NCI-H1092 (cell line): Measurements from ENCODE around the gene DCLK1.

Experiments
- DNase-seq: peaks from one replicate; lab custom pipeline; 2025; lab: John Stamatoyannopoulos, UW

Gene DCLK1

DNA sequence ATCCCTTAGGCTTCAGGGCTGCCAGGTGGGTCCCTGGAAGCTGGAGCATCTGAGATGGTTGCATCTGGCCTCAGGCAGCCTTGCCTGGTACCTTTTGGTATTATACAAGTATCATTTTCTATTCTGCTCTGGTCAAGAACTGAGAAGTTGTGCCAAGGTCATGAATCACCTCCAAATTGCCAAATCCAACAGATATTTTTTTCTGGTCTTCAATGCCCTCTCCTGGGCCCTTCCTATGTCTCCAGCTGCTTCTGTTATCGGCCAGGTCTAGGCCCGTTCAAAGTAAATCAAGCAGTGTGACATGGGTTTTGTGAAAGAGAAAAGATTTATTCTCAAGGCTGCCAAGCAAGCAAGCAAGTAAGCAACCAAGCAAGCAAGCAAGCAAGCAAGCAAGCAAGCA, 383.6 kb downstream of the DCLK1 start:
- no peak for DNase-seq

GRCh38 chr13:35744566-35745178, 386.5 kb downstream of the DCLK1 start:
- no peak for DNase-seq

DNA sequence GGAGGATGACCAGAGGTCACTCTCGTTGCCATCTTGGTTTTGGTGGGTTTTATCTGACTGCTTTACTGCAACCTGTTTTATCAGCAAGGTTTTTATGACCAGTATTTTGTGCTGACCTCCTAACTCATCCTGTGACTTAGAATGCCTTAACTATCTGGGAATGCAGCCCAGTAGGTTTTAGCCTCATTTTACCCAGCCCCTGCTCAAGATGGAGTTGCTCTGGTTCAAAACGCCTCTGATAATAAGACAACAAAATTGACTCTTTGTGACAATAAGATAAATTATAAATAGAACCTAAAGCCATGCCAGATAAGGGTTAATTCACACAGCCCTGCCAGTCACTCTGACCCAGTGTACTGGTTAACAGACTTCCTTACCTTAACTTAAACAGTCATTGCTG, 387.0 kb downstream of the DCLK1 start:
- no peak for DNase-seq

DNA sequence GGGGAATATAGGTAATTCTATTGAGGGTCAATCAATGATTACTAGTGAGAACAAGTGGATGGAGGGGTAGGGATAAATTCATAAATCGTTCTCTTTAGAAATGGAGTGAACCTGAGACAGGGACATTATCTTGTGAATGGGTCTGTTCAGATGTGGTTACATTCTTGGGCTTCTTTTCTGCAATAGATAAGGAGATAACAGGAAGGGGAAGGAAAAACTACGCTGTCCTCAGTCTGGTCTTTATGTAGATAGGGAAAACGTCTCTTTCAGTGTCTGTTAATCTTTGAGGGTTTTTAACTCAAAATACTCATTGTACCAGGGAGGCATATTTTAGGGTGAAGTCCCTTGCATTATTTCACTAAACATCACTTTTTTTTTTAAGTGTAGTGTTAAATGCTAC, 388.0 kb downstream of the DCLK1 start:
- no peak for DNase-seq

DNA sequence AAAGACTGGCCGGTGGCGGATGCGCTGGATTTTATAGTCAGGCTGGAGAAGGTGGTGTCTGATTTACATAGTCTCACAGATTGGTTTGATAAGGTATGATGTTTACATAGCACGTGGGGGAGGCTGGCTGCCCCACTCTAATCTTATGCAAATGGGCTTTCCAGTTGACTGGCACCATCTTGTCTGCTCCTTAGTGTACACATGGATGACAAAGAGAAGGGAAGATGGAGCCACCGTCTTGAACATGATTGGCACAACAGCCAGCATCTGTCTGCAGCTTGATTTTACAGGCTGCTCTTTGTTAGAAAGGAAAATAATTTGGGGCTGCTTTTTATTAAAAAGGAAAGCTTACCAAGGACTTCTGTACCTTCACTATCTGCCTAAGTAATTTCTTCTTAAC, 389.5 kb downstream of the DCLK1 start:
- no peak for DNase-seq

DNA sequence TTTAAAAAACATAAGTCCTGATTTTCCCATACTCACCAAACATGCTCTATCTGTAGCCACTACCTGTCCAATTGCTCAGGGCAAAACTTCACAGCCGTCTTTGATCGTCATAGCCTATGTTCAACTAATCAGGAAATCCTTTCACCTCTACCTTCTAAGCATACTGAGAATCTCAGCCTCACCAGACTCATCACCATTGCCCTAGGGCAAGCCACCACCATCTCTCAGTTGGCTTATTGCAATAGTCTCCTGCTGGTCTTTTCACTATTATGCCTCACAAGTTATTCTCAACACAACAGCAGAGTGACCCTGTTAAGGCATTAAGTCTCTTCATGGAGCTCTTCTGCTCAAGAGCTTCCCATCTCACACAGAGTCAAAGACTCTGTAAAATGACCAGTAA, 394.3 kb downstream of the DCLK1 start:
- DNase-seq: no peak

DNA sequence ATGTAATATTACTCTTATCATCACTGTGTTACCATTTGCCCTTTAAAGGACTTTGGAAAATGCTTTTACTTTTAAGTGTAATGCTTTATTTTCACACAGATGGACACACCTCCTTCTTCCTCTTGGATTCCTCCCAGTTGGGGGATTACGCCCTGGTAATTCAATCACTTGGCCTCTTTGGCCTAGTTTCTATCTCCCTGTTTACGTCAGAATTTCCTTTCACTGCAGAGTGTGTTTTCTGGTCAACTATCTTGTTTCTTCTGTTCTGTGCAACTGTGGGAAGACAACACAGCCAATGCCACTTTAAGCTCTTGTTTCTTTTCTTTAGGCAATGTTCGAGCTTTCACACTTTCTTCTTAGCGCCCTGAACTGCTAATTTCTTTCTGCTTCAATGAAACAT, 397.4 kb downstream of the DCLK1 start:
- DNase-seq: no peak

DNA sequence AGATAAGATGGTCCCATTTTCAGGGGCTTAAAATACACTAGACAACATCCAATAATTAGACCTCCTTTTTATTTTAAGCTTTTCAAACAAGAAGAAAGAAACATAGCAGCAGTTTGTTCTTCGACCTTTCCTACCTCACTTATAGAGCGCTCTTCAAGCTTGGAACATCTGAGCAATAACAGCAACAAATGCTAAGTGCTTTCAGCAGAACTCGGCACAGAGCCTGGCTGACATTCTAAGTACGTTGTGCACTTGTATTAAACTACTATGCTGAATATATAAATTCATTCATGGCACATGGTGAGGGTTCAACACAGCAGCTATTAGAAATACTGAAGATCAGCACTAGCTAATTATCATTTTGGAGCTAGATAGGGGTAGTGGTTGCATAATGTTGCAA, 398.6 kb downstream of the DCLK1 start:
- no peak for DNase-seq

- no peak for DNase-seq
Measured at GRCh38 chr13:35731471-35731870, 399.7 kb downstream of the DCLK1 start.

DNA sequence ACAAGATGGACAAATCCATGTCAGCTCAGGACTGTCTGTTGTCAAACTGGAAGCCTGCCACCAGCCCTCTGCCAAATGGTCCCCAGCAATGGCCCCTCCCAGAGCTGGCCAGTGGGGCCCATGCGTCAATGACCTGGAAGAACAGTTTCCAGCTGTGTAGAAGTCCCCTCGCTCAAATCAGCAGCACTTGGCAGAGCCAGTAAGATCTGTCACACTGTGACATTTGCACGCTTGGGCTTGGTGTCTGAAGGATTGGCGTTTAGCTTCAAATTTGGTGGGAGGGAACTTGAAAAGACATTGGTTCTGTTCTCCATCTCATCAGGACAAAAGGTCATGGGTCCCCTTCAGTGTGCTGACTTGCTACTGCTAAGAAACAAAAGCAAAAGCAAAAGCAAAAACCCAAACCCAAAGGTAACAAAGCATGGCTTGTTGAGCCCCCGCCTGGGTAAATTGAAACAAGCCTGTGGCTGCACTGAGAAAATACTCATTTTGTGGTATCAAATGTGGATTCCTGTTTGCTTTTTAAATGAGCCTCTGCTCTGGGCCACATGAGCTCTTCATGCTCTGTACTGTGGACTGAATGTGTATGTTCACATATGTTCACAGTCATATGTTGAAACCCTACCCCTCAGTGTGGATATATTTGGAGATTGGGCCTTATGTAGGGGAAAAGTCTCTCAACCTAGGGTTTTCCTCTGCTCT, 401.1 kb downstream of the DCLK1 start:
- no peak for DNase-seq

DNA sequence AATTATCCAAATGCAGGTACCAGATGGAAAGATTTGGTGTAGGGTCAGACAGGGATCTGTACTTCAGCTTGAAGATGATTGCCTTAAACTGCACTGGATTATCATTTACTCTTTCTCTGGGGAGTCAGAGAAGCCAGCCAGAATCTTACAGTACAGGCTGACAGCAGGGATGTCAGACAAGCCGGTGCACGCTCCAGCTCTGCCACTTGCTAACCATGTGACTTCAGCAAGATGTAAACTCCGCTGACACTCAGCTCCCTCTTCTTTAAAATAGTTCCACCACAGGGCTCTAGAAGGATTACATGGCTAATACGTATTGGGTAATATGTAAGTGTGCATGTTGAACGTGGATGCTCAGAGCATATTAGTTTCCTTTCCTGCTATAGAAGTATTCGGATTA, 403.3 kb downstream of the DCLK1 start:
- no peak for DNase-seq

DNA sequence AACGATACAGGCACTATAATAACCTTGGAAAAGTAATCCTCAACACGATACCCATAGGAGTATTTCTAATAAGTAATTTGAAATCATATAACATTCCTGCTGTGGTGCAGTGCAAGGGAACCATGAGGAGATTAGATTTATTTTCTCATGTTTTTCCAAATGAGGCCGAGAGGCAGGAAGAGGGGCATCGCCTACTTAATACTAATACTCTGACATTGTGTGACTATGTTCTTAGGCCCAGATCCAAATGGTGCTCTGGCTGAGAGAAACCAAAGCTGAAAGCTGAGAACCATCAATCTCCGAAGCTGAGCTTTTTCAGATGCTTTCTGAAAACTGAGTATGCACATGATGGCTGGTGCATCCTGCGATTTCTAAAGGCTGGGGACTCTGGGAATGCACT, 406.7 kb downstream of the DCLK1 start:
- no peak for DNase-seq

- DNase-seq: no peak
Measured at GRCh38 chr13:35723821-35724220, 407.4 kb downstream of the DCLK1 start.

- DNase-seq: no peak
Measured at GRCh38 chr13:35723053-35723461, 408.1 kb downstream of the DCLK1 start.

GRCh38 chr13:35722458-35723052, 408.6 kb downstream of the DCLK1 start:
- DNase-seq: no peak

DNA sequence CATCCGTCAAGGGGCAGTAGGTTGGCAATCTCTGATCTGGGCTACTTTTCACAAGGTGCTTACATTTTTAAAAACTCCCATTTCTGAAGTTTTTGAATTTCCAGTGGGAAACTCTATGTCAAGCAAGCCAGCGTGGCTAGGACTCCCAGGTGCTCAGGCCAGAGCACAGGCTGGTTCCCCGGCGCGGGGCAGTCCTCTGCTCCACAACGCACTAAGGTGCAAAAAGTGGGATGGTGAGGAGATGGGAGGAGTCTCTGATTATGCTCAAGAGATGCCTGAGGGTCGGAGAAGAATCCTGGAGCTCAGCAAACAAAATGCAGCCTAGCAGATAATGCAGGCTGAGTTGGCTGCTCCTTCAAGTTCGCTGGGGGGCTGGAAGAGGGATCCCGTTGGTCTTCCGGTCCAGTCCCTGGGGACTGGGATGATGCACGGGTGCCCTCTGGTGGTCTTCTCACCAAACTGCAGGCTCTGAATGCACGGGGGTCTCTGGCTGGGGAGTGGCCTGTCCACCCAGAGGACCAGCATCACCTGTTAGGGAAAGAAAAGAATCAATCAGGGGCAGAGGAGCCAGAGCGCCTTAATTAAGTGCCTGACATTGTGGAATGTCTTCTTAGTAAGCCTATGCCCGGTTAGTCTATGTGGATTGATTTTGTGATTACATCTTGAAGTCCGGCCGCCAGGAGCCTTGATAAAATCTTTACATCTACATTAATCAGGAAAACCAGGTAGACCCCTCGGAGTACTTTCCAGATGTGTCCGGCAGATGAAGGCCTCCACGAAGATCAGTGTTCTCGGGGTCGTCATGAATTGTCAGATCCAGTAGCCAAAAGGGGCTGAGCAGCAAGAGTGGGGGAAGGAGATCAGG, 410.3 kb downstream of the DCLK1 start:
- peak; percentile 31 for DNase-seq

DNA sequence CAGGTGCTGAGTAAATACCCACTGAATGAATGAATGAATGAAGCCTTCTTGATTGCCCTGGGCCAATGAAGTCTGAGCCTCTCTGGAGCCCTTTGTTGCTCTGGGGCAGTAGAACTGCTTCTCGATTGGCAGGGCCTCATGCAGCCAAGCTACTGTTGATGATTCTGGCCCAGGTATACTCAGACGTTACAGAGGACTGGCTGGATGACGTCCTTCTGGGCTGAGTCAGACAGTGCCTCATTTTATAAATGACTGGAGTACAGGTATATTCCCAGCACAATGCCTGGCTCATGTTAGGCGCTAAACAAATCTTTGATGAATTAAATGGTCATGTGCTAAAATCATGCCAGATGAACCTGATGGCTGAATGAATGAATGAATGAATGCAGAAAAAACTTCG, 410.9 kb downstream of the DCLK1 start:
- no peak for DNase-seq
